Measurements from ENCODE around the gene REL. TPM values are rescaled to one million over a fixed set of nuclear protein-coding genes. Genes with fewer than 3 reads are reported as not detected.

The REL gene
- total and polyA plus RNA-seq, 9 of the 15 experiments (the other 6 are each of a cell fraction or from before 2014, with no cell fraction given), result 0.63 to 8.6 (median 6.3) TPM

- TF ChIP-seq ZBTB40 (IDR thresholded peaks at IDR 0.05) (no peak; the same call in 1 of the 2 replicates), ZBTB40 (CRISPR knock-in tag; IDR thresholded peaks at IDR 0.05) (no peak), MTA2 (IDR thresholded peaks at IDR 0.05; ENCODE audit: low read depth) (peak; percentile 17; the same call in 1 of the 2 replicates), SRSF1 (IDR thresholded peaks at IDR 0.05; ENCODE audit: low read depth, low read length) (no peak), BRF2 (IDR thresholded peaks at IDR 0.05; ENCODE audit: borderline replicate concordance, insufficient read depth, insufficient read length) (no peak), TARDBP (IDR thresholded peaks at IDR 0.05) (no peak), IRF9 (tag; IDR thresholded peaks at IDR 0.05) (no peak), FOXA3 (CRISPR knock-in tag; conservative IDR thresholded peaks at IDR 0.05 in 1 of 2, IDR thresholded peaks at IDR 0.05 in 1 of 2) (no peak; a peak in 1 of 4 replicates), ZNF41 (CRISPR knock-in tag; conservative IDR thresholded peaks at IDR 0.05) (no peak), MLX (CRISPR knock-in tag; conservative IDR thresholded peaks at IDR 0.05) (no peak), CBX2 (IDR thresholded peaks at IDR 0.05; ENCODE audit: insufficient read depth, low read length, poor library complexity, severe bottlenecking) (no peak), HOXB6 (CRISPR knock-in tag; IDR thresholded peaks at IDR 0.05; ENCODE audit: borderline replicate concordance) (no peak), RNF2 (IDR thresholded peaks at IDR 0.05) (0 out of 2 replicates have a peak, but pooled peaks have one; percentile 31), ZNF197 (CRISPR knock-in tag; IDR thresholded peaks at IDR 0.05; ENCODE audit: low read depth) (no peak; the same call in 1 of the 2 replicates), RFX5 (IDR thresholded peaks at IDR 0.05; ENCODE audit: low read depth, low read length) (no peak)
These were observed at the start of gene REL (continued) for GRCh38 chr2:60881047-60881932.
